SK-N-SH (cell line): ENCODE measurements around the gene GPR17. TPM values are rescaled to one million over a fixed set of nuclear protein-coding genes. Genes with fewer than 3 reads are reported as not detected.

ENCODE experiments used
- CTCF ChIA-PET: fragments of 300-600, 350-600 bp; formaldehyde crosslinking; extraction: SDS; loops from one replicate; lab custom pipeline; 2021; lab: Yijun Ruan, JAX
- POLR2A ChIA-PET: fragments of 350-600 bp; sonication (Branson Sonifier 250); formaldehyde crosslinking; extraction: SDS; loops from one replicate; lab custom pipeline; 2020; ENCODE audit warnings: antibody characterized with exemption, inconsistent platforms; lab: Yijun Ruan, JAX
- DNase-seq: peaks from one replicate; pipeline ENCODE4 v3.0.0; 2012
- H2AFZ ChIP-seq: fragments of 200-600 bp; sonication (generic); 2 replicates; pipeline ENCODE4 v1.8.1; 2016; ENCODE audit warnings: antibody characterized with exemption, mild to moderate bottlenecking, low read depth
- H3F3A ChIP-seq: fragments of 200-600 bp; sonication (generic); replicated peaks from 2 replicates; pipeline ENCODE3; 2016; ENCODE audit warnings: antibody characterized with exemption, mild to moderate bottlenecking; ENCODE audit not compliant: insufficient read depth
- H3K27ac ChIP-seq, 2 experiments: fragments of 200-500 bp in 1 of 2; fragments of 200-600 bp in 1 of 2; sonication (Bioruptor generic) in 1 of 2; sonication (generic), shearing (Covaris generic) in 1 of 2; 2 replicates each; pipeline versions ENCODE4 v1.5.1 to v1.6.1; 2014 to 2016; ENCODE audit warnings: low read depth in 2 of 2, inconsistent platforms in 1 of 2, low read length in 1 of 2, mild to moderate bottlenecking in 1 of 2, mixed read lengths in 1 of 2
- H3K27me3 ChIP-seq: fragments of 200-600 bp; sonication (generic), shearing (Covaris generic); 2 replicates; pipeline ENCODE4 v1.6.1; 2016; ENCODE audit warnings: mixed run types; ENCODE audit not compliant: insufficient read depth
- H3K36me3 ChIP-seq, 2 experiments: fragments of 200-500 bp in 1 of 2; fragments of 200-600 bp in 1 of 2; sonication (Bioruptor generic) in 1 of 2; sonication (generic) in 1 of 2; replicated peaks in 1 of 2; 2 replicates each; pipeline versions ENCODE3 to v1.5.1; 2014 to 2016; ENCODE audit warnings: low read length in 1 of 2, mild to moderate bottlenecking in 1 of 2; ENCODE audit not compliant: insufficient read depth in 2 of 2, control insufficient read depth in 1 of 2
- H3K4me1 ChIP-seq, 2 experiments: fragments of 200-500 bp in 1 of 2; fragments of 200-600 bp in 1 of 2; sonication (Bioruptor generic) in 1 of 2; sonication (generic), shearing (Covaris generic) in 1 of 2; 2 replicates each; pipeline versions ENCODE4 v1.5.1 to v1.6.1; 2014 to 2016; ENCODE audit warnings: low read depth in 1 of 2, low read length in 1 of 2, mixed run types in 1 of 2; ENCODE audit not compliant: insufficient read depth in 2 of 2, control insufficient read depth in 1 of 2
- H3K4me2 ChIP-seq: fragments of 200-600 bp; sonication (generic), shearing (Covaris generic); 2 replicates; pipeline ENCODE4 v1.6.1; 2017; ENCODE audit warnings: mixed run types
- H3K4me3 ChIP-seq, 2 experiments: fragments of 200-500 bp in 1 of 2; fragments of 200-600 bp in 1 of 2; sonication (Bioruptor generic) in 1 of 2; sonication (generic), shearing (Covaris generic) in 1 of 2; 2 replicates each; pipeline versions ENCODE4 v1.5.1 to v1.8.1; 2014 to 2016; ENCODE audit warnings: low read depth in 2 of 2, inconsistent platforms in 1 of 2, low read length in 1 of 2, mild to moderate bottlenecking in 1 of 2, mixed read lengths in 1 of 2, moderate library complexity in 1 of 2
- H3K79me2 ChIP-seq: fragments of 200-600 bp; sonication (generic); 2 replicates; pipeline ENCODE4 v1.8.1; 2017; ENCODE audit warnings: mild to moderate bottlenecking; ENCODE audit not compliant: insufficient read depth
- H3K9ac ChIP-seq: fragments of 200-600 bp; sonication (generic); 2 replicates; pipeline ENCODE4 v1.6.1; 2017; ENCODE audit warnings: mixed run types
- H3K9me2 ChIP-seq: fragments of 200-600 bp; sonication (generic); 2 replicates; pipeline ENCODE4 v1.6.1; 2017; ENCODE audit warnings: mixed run types
- H3K9me3 ChIP-seq: fragments of 200-600 bp; sonication (generic); 2 replicates; pipeline ENCODE4 v1.6.1; 2017; ENCODE audit warnings: mixed run types, mild to moderate bottlenecking, moderate library complexity
- H4K20me1 ChIP-seq: fragments of 200-600 bp; sonication (generic); 2 replicates; pipeline ENCODE4 v1.6.1; 2017; ENCODE audit warnings: mild to moderate bottlenecking, mixed run types; ENCODE audit not compliant: insufficient read depth
- ELF1 ChIP-seq: IDR thresholded peaks from 2 replicates; pipeline ENCODE4 v1.4.0; 2012
- FOSL2 ChIP-seq: IDR thresholded peaks from 2 replicates; pipeline ENCODE4 v1.4.0; 2012; ENCODE audit warnings: low read depth, mild to moderate bottlenecking, moderate library complexity, borderline replicate concordance
- FOXM1 ChIP-seq: IDR thresholded peaks from 2 replicates; pipeline ENCODE4 v1.4.0; 2012; ENCODE audit warnings: low read depth, mild to moderate bottlenecking
- GATA2 ChIP-seq: sonication (generic); formaldehyde crosslinking; IDR thresholded peaks from 2 replicates; pipeline ENCODE4 v1.5.0; 2020; ENCODE audit warnings: mild to moderate bottlenecking, missing genetic modification reagents
- MEF2A ChIP-seq: IDR thresholded peaks from 2 replicates; pipeline ENCODE4 v1.4.0; 2012; ENCODE audit warnings: low read depth, borderline replicate concordance
- MXI1 ChIP-seq: IDR thresholded peaks from 2 replicates; pipeline ENCODE4 v1.6.1; 2012; ENCODE audit warnings: mild to moderate bottlenecking, low read depth, low read length, improper control_type of control experiment
- NFIC ChIP-seq: IDR thresholded peaks from 2 replicates; pipeline ENCODE4 v1.4.0; 2012; ENCODE audit warnings: borderline replicate concordance
- NRF1 ChIP-seq: IDR thresholded peaks from 2 replicates; pipeline ENCODE4 v1.6.1; 2012; ENCODE audit warnings: low read depth, mild to moderate bottlenecking, low read length
- RFX5 ChIP-seq: IDR thresholded peaks from 2 replicates; pipeline ENCODE4 v1.6.1; 2012; ENCODE audit warnings: mild to moderate bottlenecking, improper control_type of control experiment, low read length
- RXRA ChIP-seq: IDR thresholded peaks from 2 replicates; pipeline ENCODE4 v1.4.0; 2012; ENCODE audit warnings: low read depth, mild to moderate bottlenecking, borderline replicate concordance
- SMC3 ChIP-seq: IDR thresholded peaks from 2 replicates; pipeline ENCODE4 v1.6.1; 2012; ENCODE audit warnings: low read depth, low read length, improper control_type of control experiment
- TAF1 ChIP-seq: IDR thresholded peaks from 2 replicates; pipeline ENCODE4 v1.6.1; 2012; ENCODE audit warnings: low read depth, mild to moderate bottlenecking, low read length, moderate library complexity, borderline replicate concordance
- WGBS: methylation state at CpG from one replicate; pipeline ENCODE4 v1.1.6; 2017; ENCODE audit warnings: low lambda C conversion rate; 5-methylcytosine and 5-hydroxymethylcytosine counted together
- polyA plus RNA-seq, 3 experiments: library from polyadenylated mRNA; depleted of rRNA; stranded (reverse); fragments of >200 nt; gene quantifications; 2 replicates each; pipeline ENCODE4 v1.2.3, GENCODE V29; 2012
- TF ChIP-seq, protein P1 (sequence below): IDR thresholded peaks from 2 replicates; pipeline ENCODE4; 2012
- TF ChIP-seq, protein P2 (sequence below): fragments of 200-600 bp; sonication (generic); IDR thresholded peaks from 2 replicates; pipeline ENCODE4 v1.6.1; 2017; ENCODE audit warnings: antibody characterized with exemption, mild to moderate bottlenecking, moderate library complexity
- TF ChIP-seq, protein P3 (sequence below): fragments of 150-350 bp; IDR thresholded peaks from 2 replicates; pipeline ENCODE4 v1.6.1; 2016; ENCODE audit warnings: mild to moderate bottlenecking, low read depth, low read length
- TF ChIP-seq, protein P4 (sequence below): IDR thresholded peaks from 2 replicates; pipeline ENCODE4 v1.4.0; 2012; ENCODE audit warnings: low read depth
- TF ChIP-seq, protein P5 (sequence below): IDR thresholded peaks from 2 replicates; pipeline ENCODE4 v1.6.1; 2012; ENCODE audit warnings: mild to moderate bottlenecking, low read depth, low read length, moderate library complexity
- TF ChIP-seq, protein P6 (sequence below): fragments of 150-350 bp; IDR thresholded peaks from 2 replicates; pipeline ENCODE4 v1.6.1; 2017; ENCODE audit warnings: antibody characterized with exemption, low read length, low read depth, borderline replicate concordance

Gene GPR17
- polyA plus RNA-seq, 1 of the 3 experiments (the other 2 are of a cell fraction) = 0.03 TPM

DNA sequence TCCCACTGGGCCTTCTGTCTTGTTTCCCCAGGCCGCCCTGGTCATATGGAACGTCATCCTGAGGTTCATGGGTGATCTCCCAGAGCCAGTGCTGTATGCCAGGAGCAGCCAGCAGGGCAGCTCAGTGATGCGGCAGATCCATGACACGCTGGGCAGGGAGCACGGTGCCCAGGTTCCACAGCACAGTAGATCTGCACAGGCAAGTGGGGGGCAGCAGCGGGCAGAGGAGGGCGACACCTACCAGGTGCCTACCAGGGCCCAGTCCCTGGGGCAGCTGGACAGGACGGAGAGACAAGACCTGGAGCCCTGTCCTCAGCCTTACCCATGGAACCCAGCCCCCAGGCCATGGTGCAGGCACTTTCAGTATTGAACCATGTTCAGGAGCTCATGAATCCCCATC lies 36.1 kb upstream of the GPR17 start (continued):
- TF ChIP-seq, protein P1, sequence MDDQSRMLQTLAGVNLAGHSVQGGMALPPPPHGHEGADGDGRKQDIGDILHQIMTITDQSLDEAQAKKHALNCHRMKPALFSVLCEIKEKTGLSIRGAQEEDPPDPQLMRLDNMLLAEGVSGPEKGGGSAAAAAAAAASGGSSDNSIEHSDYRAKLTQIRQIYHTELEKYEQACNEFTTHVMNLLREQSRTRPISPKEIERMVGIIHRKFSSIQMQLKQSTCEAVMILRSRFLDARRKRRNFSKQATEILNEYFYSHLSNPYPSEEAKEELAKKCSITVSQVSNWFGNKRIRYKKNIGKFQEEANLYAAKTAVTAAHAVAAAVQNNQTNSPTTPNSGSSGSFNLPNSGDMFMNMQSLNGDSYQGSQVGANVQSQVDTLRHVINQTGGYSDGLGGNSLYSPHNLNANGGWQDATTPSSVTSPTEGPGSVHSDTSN = no peak
- TF ChIP-seq TAF1 = no peak
- TF ChIP-seq RXRA = no peak
- no peak for TF ChIP-seq NFIC

DNA sequence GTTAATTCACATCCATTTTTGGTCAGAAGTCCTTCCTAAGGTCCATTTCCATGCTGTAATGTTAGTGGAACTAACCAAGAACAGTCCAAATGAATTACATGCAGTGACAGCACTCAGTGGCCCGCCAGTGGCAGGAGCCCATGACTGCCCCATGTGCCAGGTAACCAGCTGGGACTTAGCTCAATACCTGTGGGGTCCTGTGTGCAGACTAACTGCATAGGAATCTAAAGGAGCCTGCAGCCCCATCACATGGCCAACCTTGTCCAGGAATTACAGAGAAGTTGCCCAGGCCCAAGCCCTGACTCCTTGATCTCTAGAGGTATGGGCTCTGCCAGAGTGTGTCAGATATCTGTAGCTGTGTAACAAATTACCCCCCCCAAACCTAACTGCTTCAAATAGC lies 35.4 kb upstream of the GPR17 start:
- H3K9me2 ChIP-seq = no peaks in the 10 kb centered on the region
- no peak for TF ChIP-seq MXI1
- no peak for TF ChIP-seq GATA2 (CRISPR knock-in tag)
- TF ChIP-seq, protein P2, sequence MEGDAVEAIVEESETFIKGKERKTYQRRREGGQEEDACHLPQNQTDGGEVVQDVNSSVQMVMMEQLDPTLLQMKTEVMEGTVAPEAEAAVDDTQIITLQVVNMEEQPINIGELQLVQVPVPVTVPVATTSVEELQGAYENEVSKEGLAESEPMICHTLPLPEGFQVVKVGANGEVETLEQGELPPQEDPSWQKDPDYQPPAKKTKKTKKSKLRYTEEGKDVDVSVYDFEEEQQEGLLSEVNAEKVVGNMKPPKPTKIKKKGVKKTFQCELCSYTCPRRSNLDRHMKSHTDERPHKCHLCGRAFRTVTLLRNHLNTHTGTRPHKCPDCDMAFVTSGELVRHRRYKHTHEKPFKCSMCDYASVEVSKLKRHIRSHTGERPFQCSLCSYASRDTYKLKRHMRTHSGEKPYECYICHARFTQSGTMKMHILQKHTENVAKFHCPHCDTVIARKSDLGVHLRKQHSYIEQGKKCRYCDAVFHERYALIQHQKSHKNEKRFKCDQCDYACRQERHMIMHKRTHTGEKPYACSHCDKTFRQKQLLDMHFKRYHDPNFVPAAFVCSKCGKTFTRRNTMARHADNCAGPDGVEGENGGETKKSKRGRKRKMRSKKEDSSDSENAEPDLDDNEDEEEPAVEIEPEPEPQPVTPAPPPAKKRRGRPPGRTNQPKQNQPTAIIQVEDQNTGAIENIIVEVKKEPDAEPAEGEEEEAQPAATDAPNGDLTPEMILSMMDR = no peak
- TF ChIP-seq, protein P3, sequence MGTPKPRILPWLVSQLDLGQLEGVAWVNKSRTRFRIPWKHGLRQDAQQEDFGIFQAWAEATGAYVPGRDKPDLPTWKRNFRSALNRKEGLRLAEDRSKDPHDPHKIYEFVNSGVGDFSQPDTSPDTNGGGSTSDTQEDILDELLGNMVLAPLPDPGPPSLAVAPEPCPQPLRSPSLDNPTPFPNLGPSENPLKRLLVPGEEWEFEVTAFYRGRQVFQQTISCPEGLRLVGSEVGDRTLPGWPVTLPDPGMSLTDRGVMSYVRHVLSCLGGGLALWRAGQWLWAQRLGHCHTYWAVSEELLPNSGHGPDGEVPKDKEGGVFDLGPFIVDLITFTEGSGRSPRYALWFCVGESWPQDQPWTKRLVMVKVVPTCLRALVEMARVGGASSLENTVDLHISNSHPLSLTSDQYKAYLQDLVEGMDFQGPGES = no peak
- TF ChIP-seq, protein P4, sequence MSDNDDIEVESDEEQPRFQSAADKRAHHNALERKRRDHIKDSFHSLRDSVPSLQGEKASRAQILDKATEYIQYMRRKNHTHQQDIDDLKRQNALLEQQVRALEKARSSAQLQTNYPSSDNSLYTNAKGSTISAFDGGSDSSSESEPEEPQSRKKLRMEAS = no peak
- TF ChIP-seq ELF1 = no peak
- no peak for TF ChIP-seq RXRA
- no peak for TF ChIP-seq NFIC
- no peak for TF ChIP-seq RFX5
- TF ChIP-seq, protein P1 = no peak
- no peak for TF ChIP-seq SMC3
- TF ChIP-seq, protein P5, sequence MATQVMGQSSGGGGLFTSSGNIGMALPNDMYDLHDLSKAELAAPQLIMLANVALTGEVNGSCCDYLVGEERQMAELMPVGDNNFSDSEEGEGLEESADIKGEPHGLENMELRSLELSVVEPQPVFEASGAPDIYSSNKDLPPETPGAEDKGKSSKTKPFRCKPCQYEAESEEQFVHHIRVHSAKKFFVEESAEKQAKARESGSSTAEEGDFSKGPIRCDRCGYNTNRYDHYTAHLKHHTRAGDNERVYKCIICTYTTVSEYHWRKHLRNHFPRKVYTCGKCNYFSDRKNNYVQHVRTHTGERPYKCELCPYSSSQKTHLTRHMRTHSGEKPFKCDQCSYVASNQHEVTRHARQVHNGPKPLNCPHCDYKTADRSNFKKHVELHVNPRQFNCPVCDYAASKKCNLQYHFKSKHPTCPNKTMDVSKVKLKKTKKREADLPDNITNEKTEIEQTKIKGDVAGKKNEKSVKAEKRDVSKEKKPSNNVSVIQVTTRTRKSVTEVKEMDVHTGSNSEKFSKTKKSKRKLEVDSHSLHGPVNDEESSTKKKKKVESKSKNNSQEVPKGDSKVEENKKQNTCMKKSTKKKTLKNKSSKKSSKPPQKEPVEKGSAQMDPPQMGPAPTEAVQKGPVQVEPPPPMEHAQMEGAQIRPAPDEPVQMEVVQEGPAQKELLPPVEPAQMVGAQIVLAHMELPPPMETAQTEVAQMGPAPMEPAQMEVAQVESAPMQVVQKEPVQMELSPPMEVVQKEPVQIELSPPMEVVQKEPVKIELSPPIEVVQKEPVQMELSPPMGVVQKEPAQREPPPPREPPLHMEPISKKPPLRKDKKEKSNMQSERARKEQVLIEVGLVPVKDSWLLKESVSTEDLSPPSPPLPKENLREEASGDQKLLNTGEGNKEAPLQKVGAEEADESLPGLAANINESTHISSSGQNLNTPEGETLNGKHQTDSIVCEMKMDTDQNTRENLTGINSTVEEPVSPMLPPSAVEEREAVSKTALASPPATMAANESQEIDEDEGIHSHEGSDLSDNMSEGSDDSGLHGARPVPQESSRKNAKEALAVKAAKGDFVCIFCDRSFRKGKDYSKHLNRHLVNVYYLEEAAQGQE = no peak
- TF ChIP-seq, protein P6, sequence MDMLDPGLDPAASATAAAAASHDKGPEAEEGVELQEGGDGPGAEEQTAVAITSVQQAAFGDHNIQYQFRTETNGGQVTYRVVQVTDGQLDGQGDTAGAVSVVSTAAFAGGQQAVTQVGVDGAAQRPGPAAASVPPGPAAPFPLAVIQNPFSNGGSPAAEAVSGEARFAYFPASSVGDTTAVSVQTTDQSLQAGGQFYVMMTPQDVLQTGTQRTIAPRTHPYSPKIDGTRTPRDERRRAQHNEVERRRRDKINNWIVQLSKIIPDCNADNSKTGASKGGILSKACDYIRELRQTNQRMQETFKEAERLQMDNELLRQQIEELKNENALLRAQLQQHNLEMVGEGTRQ = no peak
- TF ChIP-seq FOSL2 = no peak
- no peak for TF ChIP-seq MEF2A
- TF ChIP-seq FOXM1 = no peak
- TF ChIP-seq NRF1 = no peak
- no peaks in the 10 kb centered on the region for H3F3A ChIP-seq
- H3K4me2 ChIP-seq = no peak overlapping the region
- H4K20me1 ChIP-seq = no peaks in the 10 kb centered on the region
- H3K9me3 ChIP-seq = no peaks in the 10 kb centered on the region; the same call in 1 of the 2 replicates
- no peaks in the 10 kb centered on the region for H3K27me3 ChIP-seq
- H3K4me3 ChIP-seq = no peak overlapping the region
- H3K9ac ChIP-seq = no peak overlapping the region
- H3K79me2 ChIP-seq = no peaks in the 10 kb centered on the region
- no peaks in the 10 kb centered on the region for H3K36me3 ChIP-seq
- ChIA-PET CTCF (interaction anchor here (1.4 to 2.6 kb wide), 2 partner anchors 19 to 40 kb away, joined by 4 to 13 read pairs; no protein-coding TSS in a partner anchor), POLR2A (no interaction called here)
- no peak for DNase-seq
- no peak overlapping the region for H2AFZ ChIP-seq
- WGBS = 0% methylated on average over 1 of the region's 1 CpG
- H3K27ac ChIP-seq = no peak overlapping the region
- H3K4me1 ChIP-seq = no peaks in the 10 kb centered on the region
